GM19043 (cell line): ENCODE results near the gene UGT1A9.
"Not testable (repeated sequence)": the region's sequence is repeated elsewhere in the genome, so short reads cannot be mapped to it uniquely, and the experiment has no call there.

Experiments
- ATAC-seq: cut with Tn5 transposase; IDR thresholded peaks from one replicate; pipeline ENCODE4 v1.9.1; 2021; ENCODE audit warnings: low read depth; ENCODE audit not compliant: unreplicated experiment

The UGT1A9 gene

DNA sequence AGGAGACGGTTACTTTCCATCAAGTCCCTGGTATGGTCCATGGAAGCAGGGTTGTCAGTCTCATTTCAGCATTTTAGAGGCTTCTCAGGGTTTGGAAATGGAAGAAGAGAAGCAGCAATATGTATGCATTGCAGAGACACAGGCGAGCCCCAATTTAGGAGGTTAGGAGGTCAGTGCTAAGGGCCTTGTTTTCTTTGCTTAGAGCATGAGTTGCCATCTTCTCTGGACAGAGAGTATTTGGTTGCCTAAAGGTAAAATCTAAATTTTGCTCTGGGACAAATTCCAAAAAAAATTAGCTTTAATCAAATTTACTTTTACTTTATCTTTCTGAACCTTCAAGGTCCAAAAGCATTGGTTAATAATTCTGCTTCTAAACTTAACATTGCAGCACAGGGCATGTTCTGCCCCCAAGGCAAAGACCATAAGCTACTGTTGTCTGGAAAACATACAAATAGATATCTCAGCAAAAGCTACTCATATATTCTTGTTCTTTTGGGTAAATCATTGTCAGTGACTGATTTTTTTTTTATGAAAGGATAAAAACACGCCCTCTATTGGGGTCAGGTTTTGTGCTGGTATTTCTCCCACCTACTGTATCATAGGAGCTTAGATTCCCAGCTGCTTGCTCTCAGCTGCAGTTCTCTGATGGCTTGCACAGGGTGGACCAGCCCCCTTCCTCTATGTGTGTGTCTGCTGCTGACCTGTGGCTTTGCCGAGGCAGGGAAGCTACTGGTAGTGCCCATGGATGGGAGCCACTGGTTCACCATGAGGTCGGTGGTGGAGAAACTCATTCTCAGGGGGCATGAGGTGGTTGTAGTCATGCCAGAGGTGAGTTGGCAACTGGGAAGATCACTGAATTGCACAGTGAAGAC, at the start of gene UGT1A9:
Gene UGT1A9, plus strand, starts transcription at position 609 of the 872 bp plus-strand sequence. Its CDS starts 37 bp downstream, at position 646.
- ATAC-seq: no peak

DNA sequence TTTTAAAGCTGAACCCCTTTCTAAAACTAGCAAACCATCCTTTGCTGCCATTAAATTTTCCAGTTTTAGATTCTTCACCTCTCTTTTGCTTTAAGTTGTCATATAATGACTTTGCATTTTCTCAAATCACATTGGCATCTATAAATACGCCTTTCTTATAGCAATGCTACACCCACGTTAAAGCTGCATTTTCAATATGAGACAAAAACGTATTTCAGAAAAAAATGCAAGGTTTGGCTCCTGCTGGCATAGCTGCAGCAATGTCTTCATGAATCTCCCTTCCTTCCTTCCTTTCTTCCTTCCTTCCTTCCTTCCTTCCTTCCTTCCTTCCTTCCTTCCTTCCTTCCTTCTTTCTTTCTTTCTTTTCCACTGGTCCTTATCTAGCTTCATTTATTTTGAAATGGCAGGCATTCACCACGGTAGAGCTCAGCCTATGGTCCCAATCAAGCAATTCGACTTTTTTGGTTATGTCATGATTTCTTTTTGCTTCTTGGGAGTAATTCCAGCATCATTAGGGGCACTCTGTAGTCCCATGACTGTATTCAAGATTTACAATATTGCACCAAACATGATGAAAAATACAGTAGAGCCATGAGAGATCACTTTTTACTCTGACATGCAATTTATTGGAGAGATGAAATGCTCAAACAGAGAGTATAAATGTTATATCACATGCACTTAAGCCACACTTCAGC, 44.2 kb upstream of the UGT1A9 start:
- ATAC-seq: no peak

DNA sequence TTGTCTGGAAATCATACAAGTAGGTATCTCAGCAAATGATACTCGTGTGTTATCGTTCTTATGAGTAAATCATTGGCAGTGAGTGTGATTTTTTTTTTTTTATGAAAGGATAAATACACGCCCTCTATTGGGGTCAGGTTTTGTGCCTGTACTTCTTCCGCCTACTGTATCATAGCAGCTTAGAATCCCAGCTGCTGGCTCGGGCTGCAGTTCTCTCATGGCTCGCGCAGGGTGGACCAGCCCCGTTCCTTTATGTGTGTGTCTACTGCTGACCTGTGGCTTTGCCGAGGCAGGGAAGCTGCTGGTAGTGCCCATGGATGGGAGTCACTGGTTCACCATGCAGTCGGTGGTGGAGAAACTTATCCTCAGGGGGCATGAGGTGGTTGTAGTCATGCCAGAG, 35.4 kb upstream of the UGT1A9 start, which contains the start of gene UGT1A10:
Gene UGT1A10, plus strand, starts transcription at position 143 of the 400 bp plus-strand sequence. Its CDS starts 75 bp downstream, at position 218.
- ATAC-seq: not testable (repeated sequence)

DNA sequence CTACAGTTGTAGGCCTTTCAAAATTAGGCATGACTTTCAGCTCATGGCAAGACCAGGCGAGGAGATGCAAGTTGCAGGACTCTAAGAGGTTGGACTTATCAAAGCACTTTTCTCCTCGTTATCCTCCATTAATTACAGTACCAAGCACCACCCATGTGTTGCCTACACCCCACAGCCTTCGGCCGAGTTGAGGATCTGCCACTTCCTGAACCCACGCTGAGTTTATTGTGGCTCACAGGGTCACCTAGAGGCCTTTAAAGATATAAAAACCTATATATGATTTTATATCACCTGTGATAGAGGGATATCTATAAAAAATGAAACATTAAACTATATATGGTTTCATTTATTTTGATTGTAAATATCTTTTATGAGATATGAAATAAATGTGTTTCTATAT, 32.9 kb upstream of the UGT1A9 start:
- no peak for ATAC-seq

DNA sequence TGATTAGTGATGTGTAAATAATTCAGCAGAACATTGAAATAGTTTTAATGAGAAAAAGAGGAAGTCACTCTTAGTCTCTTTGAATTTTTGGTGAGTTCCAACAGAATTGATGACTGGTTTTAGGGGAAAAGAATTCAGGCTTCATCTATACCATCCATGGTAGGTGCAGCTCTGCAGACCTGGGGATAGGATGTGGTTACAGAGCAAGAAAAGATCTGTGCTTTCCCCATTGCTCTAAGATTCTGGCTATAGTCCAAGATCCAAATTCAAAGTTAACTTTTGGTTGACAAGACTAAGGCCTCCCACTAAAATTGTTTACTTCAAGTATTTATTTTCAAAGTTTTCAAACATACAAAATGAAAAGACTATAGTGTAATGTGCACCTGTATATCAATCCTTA, 31.8 kb upstream of the UGT1A9 start:
- no peak for ATAC-seq

DNA sequence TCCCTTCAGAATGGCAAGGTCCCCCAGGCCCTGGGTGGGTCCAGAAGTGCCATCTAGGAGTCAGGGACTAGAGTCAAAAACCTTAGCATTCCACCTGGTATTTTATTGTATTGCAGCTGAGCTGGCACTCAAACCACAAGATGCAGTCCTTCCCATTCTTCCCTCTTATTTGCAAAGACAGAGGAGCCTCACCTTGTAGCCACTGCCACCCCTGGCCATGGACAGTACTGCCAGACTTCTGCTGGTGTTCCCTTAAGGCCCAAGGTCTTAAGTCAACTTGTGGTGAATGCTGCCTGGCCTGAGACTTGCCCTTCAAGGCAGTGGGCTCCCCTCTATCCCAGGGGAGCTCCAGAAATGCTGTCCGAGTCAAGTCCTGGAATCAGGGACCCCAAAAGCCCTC, 28.6 kb upstream of the UGT1A9 start:
- ATAC-seq: no peak

DNA sequence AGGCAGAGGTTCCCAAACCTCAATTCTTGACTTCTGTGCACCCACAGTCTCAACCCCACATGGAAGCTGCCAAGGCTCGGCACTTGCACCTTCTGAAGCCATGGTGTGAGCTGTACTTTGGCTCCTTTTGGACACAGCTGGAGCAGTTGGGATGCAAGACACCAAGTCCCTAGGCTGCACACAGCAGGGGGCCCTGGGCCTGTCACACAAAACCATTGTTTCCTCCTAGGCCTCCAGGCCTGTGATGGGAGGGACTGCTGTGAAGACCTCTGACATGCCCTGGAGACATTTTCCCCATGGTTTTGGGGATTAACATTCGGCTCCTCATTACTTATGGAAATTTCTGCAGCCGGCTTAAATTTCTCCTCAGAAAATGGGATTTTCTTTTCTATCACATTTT, 25.7 kb upstream of the UGT1A9 start:
- ATAC-seq: not testable (repeated sequence)

DNA sequence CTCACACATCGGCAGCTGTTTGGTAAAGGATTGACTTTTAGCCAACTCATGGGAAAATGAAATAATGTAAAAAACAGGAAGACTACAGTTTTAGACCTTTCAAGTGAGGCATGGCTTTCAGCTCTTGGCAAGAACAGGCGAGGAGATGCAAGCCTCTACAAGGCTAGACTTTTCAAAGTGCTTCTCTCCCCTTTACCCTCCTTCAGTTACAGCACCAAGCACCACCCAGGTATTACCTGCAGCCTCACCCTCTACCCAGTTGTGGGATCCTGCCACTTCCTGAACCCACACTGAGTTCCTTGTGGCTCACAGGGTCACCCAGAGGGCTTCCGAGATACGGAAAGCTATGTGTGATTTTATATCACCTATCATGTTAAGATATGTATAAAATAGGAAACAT, 20.7 kb upstream of the UGT1A9 start:
- ATAC-seq: no peak

DNA sequence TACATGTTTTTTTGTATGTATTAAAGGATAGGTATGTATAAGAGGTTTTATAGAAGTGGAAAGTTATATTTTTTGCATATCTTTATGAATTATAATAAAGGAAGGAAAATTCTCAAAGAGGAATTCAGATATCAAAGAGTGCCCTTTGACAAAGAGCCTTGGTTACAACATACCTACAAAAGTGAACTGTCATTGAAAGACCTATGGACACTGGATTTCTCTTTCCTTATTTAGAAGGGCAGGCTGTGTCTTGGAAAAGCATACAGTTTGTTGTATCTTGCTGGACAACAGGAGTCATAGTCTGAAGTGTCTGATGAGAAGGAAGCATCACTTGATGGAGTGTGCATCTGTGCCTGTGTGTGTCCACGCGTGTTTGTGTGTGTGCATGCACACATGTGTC, 20.3 kb upstream of the UGT1A9 start:
- ATAC-seq: no peak

DNA sequence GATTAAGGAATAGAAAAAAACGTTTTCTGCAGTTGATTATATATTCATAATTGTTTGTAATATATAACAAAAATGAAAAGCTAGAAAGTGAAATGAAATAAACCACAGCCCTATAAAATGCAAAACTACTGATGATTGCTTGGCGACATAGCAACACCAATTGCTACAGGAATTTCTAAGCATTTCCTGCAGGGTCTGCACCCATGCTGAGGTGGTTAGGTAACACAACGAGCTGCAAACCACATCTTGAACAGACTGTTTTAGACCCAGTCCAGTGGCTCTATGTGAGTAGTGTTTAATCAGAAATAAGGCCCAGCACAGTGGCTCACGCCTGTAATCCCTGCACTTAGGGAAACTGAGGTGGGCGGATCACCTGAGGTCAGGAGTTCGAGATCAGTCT, 17.2 kb upstream of the UGT1A9 start:
- no peak for ATAC-seq

DNA sequence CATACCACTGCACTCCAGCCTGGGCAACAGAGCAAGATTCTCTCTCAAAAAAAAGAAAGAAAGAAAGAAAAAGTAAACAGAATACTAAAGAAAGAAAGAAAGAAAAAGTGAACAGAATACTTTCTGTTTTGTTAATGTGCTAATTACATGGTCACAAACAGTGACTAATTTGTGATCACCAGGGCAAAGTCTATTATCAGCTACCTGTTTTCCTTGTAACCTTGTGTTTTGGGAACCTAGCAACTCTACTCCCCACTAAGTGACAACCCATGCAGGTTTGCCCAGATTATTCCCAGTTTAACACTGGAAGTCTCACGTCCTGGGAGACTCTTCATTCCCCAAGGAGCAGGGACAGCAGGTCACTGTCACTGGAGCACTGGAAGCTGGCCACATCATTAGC, 16.7 kb upstream of the UGT1A9 start:
- no peak for ATAC-seq

DNA sequence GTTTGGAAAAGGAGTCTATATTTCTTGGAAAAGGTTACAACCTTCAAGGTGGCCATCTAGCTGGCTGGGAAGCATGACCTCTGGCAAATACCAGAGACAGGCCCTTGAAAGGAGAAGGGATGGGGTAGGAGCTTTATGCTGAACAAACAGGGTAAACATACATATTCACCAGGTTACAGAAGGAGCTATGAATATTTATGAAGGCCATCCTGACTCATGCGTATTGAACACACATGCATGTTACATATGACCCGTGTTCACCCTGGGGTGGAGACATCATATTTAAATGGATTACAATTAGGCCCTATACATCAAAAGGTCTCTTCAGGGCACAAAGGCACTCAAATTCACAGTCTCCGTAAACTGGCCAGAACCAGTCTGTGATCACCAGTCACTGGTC, 15.8 kb upstream of the UGT1A9 start:
- ATAC-seq: not testable (repeated sequence)

DNA sequence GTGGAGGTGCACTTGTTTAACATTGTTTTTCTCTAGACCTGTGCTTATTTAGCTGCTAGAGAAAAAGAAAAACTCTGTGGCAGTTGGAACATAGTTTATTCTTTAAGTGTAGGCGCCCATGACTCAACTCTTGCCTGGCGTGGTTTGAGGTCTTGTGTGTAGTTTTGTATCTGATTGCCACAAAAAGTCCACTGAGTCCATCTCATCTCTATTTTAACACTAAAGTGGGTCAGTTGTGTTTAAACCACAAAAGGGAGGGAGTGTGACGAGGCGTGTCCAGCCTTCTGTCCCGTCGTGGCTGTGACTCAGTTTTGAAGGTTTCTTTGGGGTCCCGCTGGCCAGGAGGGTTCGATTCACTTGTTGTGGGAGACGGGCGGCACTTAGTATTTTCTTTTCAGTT, 15.3 kb upstream of the UGT1A9 start:
- no peak for ATAC-seq

DNA sequence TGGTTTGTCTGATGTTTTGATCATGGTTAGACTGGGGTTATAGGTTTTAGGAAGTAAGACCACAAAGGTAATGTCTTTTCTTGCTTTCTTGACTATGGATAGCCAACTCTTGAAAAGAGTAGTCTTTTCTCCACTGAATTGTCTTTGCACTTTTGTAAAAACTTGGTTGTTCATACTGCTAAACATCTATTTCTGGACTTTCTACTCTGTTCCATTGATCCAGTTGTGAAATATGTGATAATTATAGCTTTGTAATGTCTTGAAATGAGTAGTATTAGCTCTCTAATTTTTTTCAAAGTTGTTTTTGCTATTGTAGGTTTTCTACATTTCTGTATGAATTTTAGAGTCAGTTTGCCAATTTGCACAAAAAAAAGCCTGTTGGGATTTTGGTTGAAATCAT, 13.1 kb upstream of the UGT1A9 start:
- ATAC-seq: no peak

DNA sequence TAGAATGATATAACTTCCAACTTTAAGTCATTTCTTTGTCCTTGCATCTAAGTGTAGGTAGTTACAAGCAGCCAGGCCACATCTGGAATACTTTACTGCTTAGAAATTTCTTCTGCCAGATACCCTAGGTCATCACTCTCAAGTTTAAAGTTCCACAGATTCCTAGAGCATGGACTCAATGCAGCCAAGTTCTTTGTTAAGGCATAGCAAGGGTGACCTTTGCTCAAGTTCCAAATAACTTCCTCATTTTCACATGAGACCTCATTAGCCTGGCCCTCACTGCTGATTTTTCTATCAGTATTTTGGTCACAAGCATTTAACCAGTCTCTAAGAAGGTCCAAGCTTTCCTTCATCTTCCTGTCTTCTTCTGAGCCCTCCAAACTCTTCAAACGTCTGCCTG, 7.8 kb upstream of the UGT1A9 start:
- ATAC-seq: no peak

DNA sequence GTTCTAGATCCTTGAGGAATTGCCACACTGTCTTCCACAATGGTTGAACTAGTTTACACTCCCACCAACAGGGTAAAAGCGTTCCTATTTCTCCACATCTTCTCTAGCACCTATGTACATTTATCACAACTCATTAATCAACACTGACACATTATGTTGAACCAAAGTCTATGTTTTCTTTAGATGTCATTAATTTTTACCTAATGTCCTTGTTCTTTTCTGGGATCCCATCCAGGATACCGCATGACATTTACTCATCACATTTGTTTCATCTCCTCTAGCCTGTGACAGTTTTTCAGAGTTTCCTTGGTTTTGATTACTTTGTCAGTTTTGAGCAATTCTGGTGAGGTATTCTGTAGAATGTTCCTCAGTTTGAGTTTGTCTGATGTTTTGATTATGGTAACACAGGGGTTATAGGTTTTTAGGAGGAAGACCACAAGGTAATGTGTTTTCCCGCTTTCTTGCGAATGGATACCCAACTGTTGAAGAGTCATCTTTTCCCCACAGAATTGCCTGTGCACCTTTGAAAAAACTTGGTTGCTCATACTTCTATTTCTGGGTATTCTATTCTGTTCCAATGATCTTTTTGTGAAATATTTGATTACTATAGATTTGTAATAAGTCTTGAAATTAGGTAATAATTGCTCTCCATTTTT, 3.0 kb upstream of the UGT1A9 start:
- no peak for ATAC-seq

DNA sequence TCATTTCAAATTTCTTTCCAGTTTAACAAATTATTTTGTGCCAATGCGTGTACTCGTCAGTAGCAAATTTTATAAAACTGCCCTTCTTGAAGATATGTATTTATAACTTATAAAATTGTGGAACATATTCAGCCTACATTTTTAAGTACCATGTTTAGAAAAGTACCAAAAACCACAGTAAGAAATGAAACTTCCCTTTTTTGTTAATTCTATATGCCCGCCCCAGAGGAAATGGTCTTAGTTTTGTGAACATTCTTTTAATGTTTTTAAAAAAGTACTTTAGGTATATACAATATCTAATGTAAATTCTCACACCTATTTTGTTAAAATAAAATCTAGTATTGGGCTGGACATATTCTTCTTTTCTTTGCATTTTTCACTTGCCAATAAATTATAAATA, 1.2 kb downstream of the UGT1A9 start:
- ATAC-seq: no peak

DNA sequence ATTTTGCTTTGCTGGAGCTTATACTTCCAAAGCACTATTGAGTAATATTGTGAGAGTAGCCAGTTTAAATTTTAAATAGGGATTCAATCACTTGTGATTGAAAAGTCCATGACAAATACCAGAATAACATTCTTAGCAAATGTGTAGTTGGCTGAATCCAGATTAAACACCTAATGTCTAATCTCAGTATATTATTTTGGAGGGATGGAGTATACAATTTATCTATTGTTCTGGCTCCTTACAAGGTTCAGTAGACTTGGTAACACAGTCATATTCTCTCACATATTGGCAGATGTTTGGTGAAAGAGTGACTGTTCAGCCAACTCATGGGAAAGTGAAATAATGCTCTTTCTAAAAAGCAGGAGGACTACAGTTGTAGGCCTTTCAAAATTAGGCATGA, 2.2 kb downstream of the UGT1A9 start:
- no peak for ATAC-seq

DNA sequence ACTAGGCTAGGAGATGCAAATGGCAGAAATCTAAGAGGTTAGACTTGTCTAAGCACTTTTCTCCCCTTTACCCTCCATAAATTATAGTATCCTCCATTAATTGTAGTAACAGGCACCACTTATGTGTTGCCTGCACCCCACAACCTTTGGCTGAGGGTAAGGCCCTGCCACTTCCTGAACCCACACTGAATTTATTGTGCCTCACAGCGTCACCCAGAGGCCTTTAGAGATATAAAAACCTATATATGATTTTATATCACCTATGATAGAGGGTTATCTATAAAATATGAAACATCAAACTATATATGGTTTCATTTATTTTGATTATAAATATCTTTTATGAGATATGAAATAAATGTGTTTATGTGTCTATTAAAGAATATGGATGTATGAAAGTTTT, 2.6 kb downstream of the UGT1A9 start:
- no peak for ATAC-seq

DNA sequence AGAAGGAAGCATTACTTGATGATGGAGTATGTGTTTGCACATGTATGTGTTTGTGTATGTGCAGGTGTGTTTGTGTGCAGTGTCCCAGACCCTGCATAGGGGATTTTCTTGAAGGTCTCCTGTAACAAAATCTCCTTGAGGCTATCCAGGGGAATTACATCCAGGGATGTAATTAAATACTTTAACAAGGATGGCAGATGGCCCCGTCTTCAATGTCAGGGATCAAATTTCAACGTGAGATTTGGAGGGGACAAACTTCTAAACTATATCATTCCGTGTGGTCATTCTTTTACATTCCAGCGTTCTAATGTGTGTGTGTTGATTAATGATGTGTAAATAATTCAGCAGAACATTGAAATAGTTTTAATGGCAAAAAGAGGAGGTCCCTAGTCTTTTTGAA, 3.3 kb downstream of the UGT1A9 start:
- ATAC-seq: no peak

DNA sequence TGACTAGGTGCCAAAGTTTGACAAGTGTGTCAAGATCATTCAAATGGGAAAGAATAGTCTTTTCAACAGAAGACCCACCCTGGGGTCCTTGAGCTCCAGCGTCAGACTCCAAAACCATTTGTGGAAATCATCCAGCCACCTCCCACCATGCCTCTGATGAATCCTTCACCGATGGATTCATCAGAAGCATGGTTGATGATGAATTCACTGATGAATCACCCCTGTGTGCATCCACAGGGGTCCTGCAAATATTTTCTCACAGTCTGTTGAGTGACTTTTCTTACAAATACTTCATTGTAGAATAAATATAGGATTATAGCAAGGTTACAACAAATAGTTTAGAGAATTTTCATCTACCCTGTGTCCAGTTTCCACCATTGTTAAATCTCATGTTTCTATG, 4.3 kb downstream of the UGT1A9 start:
- ATAC-seq: no peak
